Mesothelial cell of epicardium (in vitro differentiated cells): Measurements from ENCODE around the gene RAB6A. TPM values are rescaled to one million over a fixed set of nuclear protein-coding genes. Genes with fewer than 3 reads are reported as not detected.
A peak's percentile ranks its signal among the peaks of the same experiment; 100 is the strongest.

Source experiments
- DNase-seq, 2 experiments: peaks; one replicate each; pipeline ENCODE4 v3.0.0; 2021; ENCODE audit warnings: low spot score in 2 of 2; ENCODE audit not compliant: unreplicated experiment in 2 of 2
- H3K27ac Mint-ChIP-seq: 2 replicates; pipeline ENCODE4 v1.8.0; 2021; ENCODE audit warnings: mixed read lengths
- H3K27me3 Mint-ChIP-seq: 2 replicates; pipeline ENCODE4 v1.8.0; 2021; ENCODE audit warnings: low read depth, mixed read lengths
- H3K36me3 Mint-ChIP-seq: 2 replicates; pipeline ENCODE4 v1.8.0; 2021; ENCODE audit warnings: mixed read lengths
- H3K4me1 Mint-ChIP-seq: 2 replicates; pipeline ENCODE4 v1.8.0; 2021; ENCODE audit warnings: mixed read lengths
- H3K4me3 Mint-ChIP-seq: 2 replicates; pipeline ENCODE4 v1.8.0; 2021; ENCODE audit warnings: mild to moderate bottlenecking, moderate library complexity, mixed read lengths
- H3K9me3 Mint-ChIP-seq: 2 replicates; pipeline ENCODE4 v1.8.0; 2021; ENCODE audit warnings: mixed read lengths
- CTCF ChIP-seq: fragments of 200-600 bp; sonication (generic); IDR thresholded peaks from one replicate; pipeline ENCODE4 v1.5.0; 2021; ENCODE audit warnings: antibody characterized with exemption; ENCODE audit not compliant: unreplicated experiment
- total RNA-seq: library from RNA; stranded (reverse); gene quantifications from 3 replicates; pipeline ENCODE4 v1.2.1, GENCODE V29; 2021

Gene RAB6A
- total RNA-seq, 1 donor from 2014 or later = 66.3 TPM

- TF ChIP-seq CTCF = no peak
- Mint-ChIP-seq H3K36me3 (no peaks in the 10 kb centered on the region), H3K4me1 (peaks cover 28% of the 10 kb centered on the region), H3K9me3 (no peaks in the 10 kb centered on the region), H3K27ac (peak overlapping the region; percentile 30), H3K27me3 (peaks cover 11% of the 10 kb centered on the region), H3K4me3 (peak overlapping the region; percentile 56)
- DNase-seq = peak; percentile 64 to 81
Observed at GRCh38 chr11:73647459-73648100, 113.3 kb downstream of the RAB6A start.

DNA sequence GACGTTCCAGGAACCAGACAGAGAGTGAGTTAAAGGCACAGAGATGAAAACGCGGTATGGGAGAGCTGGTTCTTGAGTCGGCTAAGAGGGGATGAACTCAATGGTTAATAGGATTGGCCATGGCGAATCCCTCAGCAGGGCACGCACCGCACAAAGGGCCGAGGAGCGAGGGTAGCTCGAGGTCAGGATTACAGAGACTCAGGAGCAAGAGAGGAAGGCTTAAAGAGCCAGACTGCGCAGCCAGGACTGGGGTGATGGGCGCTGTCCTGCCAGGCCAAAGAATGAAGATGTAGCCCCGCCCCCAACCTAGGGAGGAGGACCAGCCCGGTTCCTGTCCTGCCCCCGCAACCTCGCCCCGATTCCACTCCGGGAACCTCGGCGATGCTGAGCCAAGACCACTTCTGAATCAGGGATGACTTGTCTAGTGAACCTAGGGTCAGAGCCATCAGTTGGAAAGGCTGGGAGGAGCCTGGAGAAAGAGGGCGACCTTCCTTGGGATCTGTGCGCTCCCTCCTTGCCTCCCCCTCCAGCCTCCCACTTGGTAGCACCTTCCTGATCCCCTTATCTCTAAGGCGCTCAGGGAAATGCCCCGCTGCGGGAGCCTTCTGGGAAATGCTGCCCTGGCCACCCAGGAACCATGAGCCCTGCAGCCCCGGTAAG lies 114.8 kb downstream of the RAB6A start, which contains the start of gene PLEKHB1:
Gene PLEKHB1 (plus strand): TSS at position 610 of the 660 bp plus-strand sequence. CDS start 28 bp downstream, at position 638.
- H3K4me3 Mint-ChIP-seq = peak within 1 kb of the TSS; percentile 56
- no peaks in the 10 kb centered on the region for H3K36me3 Mint-ChIP-seq
- peaks cover 11% of the 10 kb centered on the region for H3K27me3 Mint-ChIP-seq
- DNase-seq = no peak
- no peak within 1 kb of the TSS for H3K27ac Mint-ChIP-seq
- TF ChIP-seq CTCF = no peak
- peaks cover 20% of the 10 kb centered on the region for H3K4me1 Mint-ChIP-seq
- no peaks in the 10 kb centered on the region for H3K9me3 Mint-ChIP-seq

DNA sequence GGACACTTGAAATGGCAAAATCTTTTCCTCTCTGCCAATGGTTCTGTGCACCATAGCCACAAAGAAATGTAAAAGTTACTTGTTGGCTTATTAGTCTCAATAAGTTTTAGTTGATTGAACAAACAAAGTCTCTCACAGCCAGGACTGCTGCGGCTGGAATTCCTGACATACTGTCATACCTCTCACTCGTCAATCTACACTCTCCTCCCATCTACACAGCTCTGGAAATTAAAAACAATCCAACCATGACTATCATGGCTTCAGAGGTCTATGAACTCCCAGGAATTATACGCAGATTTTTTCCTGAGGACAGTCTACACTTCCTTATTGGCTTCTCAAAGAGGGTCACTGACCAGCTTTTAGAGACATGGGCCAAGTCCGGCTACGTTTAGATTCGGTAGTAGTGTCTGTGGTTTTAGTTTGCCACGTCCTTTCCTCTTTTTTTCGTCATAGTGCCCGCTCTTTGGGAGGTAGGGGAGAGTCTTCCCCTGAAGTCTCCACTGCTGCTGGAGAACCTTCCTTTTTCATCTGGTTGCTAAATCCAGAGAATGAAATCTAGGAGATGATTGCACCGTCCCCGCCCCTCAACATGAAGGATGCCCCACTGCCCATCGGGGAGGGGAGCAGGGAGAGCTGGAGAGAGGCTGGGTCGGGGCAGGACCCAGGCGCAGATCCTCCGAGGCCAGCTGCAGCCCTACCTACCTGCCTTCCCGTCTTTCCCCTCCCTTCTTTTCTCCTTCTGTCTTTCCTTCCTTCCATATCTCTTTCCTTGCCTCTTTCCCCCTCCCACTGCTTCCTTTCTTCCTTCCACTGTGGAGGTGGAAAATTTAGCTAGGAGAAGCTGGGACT lies 115.5 kb downstream of the RAB6A start:
- H3K4me1 Mint-ChIP-seq = peaks cover 24% of the 10 kb centered on the region

DNA sequence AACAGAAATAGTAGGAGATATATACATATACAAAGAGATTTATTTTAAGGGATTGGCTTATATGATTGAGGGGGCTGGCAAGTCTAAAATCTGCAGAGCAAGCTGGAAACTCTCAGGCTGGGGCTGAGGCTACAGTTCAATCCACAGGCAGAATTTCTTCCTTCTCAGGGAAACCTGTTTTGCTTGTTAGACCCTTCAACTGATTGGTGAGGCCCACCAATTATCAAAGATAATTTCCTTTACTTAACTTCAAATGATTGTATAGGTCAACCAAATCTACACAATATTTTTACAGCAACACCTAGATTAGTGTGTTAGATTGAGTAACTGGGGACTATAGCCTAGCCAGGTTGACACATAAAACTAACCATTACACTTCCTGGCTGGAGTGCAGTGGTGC lies 119.2 kb downstream of the RAB6A start:
- Mint-ChIP-seq H3K27me3 (peaks cover 11% of the 10 kb centered on the region), H3K9me3 (no peaks in the 10 kb centered on the region), H3K4me1 (peaks cover 19% of the 10 kb centered on the region), H3K27ac (no peak overlapping the region), H3K36me3 (no peaks in the 10 kb centered on the region), H3K4me3 (no peak overlapping the region)
- no peak for TF ChIP-seq CTCF
- no peak for DNase-seq

More for the DNA sequence above, 115.5 kb downstream of the RAB6A start:
- Mint-ChIP-seq H3K27me3 (peaks cover 11% of the 10 kb centered on the region), H3K27ac (no peak overlapping the region), H3K4me3 (peak overlapping the region; percentile 55), H3K36me3 (no peaks in the 10 kb centered on the region), H3K9me3 (no peaks in the 10 kb centered on the region)
- DNase-seq = no peak
- TF ChIP-seq CTCF = no peak

DNA sequence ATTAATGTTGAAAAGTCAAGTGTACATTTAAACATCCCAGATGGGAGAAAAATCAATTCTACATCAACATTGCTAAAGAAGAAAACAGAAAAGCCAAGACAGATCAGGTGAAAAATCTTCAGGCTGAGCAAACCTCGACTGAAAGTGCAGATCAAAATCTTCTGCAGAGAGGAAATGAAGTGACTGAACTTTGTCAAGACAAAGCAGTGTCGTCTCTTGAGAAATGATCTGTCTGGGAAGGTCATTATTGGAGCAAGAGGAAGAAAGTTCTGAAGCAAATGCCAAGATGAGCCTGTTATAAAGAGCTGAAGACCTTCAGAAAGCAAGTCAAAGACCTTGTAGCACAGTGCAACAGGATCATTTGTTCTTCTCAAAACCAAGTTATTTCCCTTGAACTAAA lies 120.3 kb downstream of the RAB6A start:
- H3K36me3 Mint-ChIP-seq = no peaks in the 10 kb centered on the region
- no peak overlapping the region for H3K27ac Mint-ChIP-seq
- peaks cover 7% of the 10 kb centered on the region for H3K27me3 Mint-ChIP-seq
- H3K9me3 Mint-ChIP-seq = no peaks in the 10 kb centered on the region
- DNase-seq = no peak
- TF ChIP-seq CTCF = no peak
- H3K4me3 Mint-ChIP-seq = no peak overlapping the region
- peaks cover 12% of the 10 kb centered on the region for H3K4me1 Mint-ChIP-seq
